SK-N-SH (cell line): ENCODE results near the gene SLC9A8. TPM values are rescaled to one million over a fixed set of nuclear protein-coding genes. Genes with fewer than 3 reads are reported as not detected.

ENCODE experiments used
- CTCF ChIA-PET: fragments of 300-600, 350-600 bp; formaldehyde crosslinking; extraction: SDS; loops from one replicate; lab custom pipeline; 2021; lab: Yijun Ruan, JAX
- POLR2A ChIA-PET: fragments of 350-600 bp; sonication (Branson Sonifier 250); formaldehyde crosslinking; extraction: SDS; loops from one replicate; lab custom pipeline; 2020; ENCODE audit warnings: antibody characterized with exemption, inconsistent platforms; lab: Yijun Ruan, JAX
- DNase-seq: peaks from one replicate; pipeline ENCODE4 v3.0.0; 2012
- H2AFZ ChIP-seq: fragments of 200-600 bp; sonication (generic); 2 replicates; pipeline ENCODE4 v1.8.1; 2016; ENCODE audit warnings: antibody characterized with exemption, mild to moderate bottlenecking, low read depth
- H3F3A ChIP-seq: fragments of 200-600 bp; sonication (generic); replicated peaks from 2 replicates; pipeline ENCODE3; 2016; ENCODE audit warnings: antibody characterized with exemption, mild to moderate bottlenecking; ENCODE audit not compliant: insufficient read depth
- H3K27ac ChIP-seq, 2 experiments: fragments of 200-500 bp in 1 of 2; fragments of 200-600 bp in 1 of 2; sonication (Bioruptor generic) in 1 of 2; sonication (generic), shearing (Covaris generic) in 1 of 2; 2 replicates each; pipeline versions ENCODE4 v1.5.1 to v1.6.1; 2014 to 2016; ENCODE audit warnings: low read depth in 2 of 2, inconsistent platforms in 1 of 2, low read length in 1 of 2, mild to moderate bottlenecking in 1 of 2, mixed read lengths in 1 of 2
- H3K27me3 ChIP-seq: fragments of 200-600 bp; sonication (generic), shearing (Covaris generic); 2 replicates; pipeline ENCODE4 v1.6.1; 2016; ENCODE audit warnings: mixed run types; ENCODE audit not compliant: insufficient read depth
- H3K36me3 ChIP-seq, 2 experiments: fragments of 200-500 bp in 1 of 2; fragments of 200-600 bp in 1 of 2; sonication (Bioruptor generic) in 1 of 2; sonication (generic) in 1 of 2; replicated peaks in 1 of 2; 2 replicates each; pipeline versions ENCODE3 to v1.5.1; 2014 to 2016; ENCODE audit warnings: low read length in 1 of 2, mild to moderate bottlenecking in 1 of 2; ENCODE audit not compliant: insufficient read depth in 2 of 2, control insufficient read depth in 1 of 2
- H3K4me1 ChIP-seq, 2 experiments: fragments of 200-500 bp in 1 of 2; fragments of 200-600 bp in 1 of 2; sonication (Bioruptor generic) in 1 of 2; sonication (generic), shearing (Covaris generic) in 1 of 2; 2 replicates each; pipeline versions ENCODE4 v1.5.1 to v1.6.1; 2014 to 2016; ENCODE audit warnings: low read depth in 1 of 2, low read length in 1 of 2, mixed run types in 1 of 2; ENCODE audit not compliant: insufficient read depth in 2 of 2, control insufficient read depth in 1 of 2
- H3K4me2 ChIP-seq: fragments of 200-600 bp; sonication (generic), shearing (Covaris generic); 2 replicates; pipeline ENCODE4 v1.6.1; 2017; ENCODE audit warnings: mixed run types
- H3K4me3 ChIP-seq, 2 experiments: fragments of 200-500 bp in 1 of 2; fragments of 200-600 bp in 1 of 2; sonication (Bioruptor generic) in 1 of 2; sonication (generic), shearing (Covaris generic) in 1 of 2; 2 replicates each; pipeline versions ENCODE4 v1.5.1 to v1.8.1; 2014 to 2016; ENCODE audit warnings: low read depth in 2 of 2, inconsistent platforms in 1 of 2, low read length in 1 of 2, mild to moderate bottlenecking in 1 of 2, mixed read lengths in 1 of 2, moderate library complexity in 1 of 2
- H3K79me2 ChIP-seq: fragments of 200-600 bp; sonication (generic); 2 replicates; pipeline ENCODE4 v1.8.1; 2017; ENCODE audit warnings: mild to moderate bottlenecking; ENCODE audit not compliant: insufficient read depth
- H3K9ac ChIP-seq: fragments of 200-600 bp; sonication (generic); 2 replicates; pipeline ENCODE4 v1.6.1; 2017; ENCODE audit warnings: mixed run types
- H3K9me2 ChIP-seq: fragments of 200-600 bp; sonication (generic); 2 replicates; pipeline ENCODE4 v1.6.1; 2017; ENCODE audit warnings: mixed run types
- H3K9me3 ChIP-seq: fragments of 200-600 bp; sonication (generic); 2 replicates; pipeline ENCODE4 v1.6.1; 2017; ENCODE audit warnings: mixed run types, mild to moderate bottlenecking, moderate library complexity
- H4K20me1 ChIP-seq: fragments of 200-600 bp; sonication (generic); 2 replicates; pipeline ENCODE4 v1.6.1; 2017; ENCODE audit warnings: mild to moderate bottlenecking, mixed run types; ENCODE audit not compliant: insufficient read depth
- CHD2 ChIP-seq: fragments of 150-350 bp; IDR thresholded peaks from 2 replicates; pipeline ENCODE4 v1.6.1; 2018; ENCODE audit warnings: low read length; ENCODE audit not compliant: partially characterized antibody
- ELF1 ChIP-seq: IDR thresholded peaks from 2 replicates; pipeline ENCODE4 v1.4.0; 2012
- EZH2phosphoT487 ChIP-seq: fragments of 200-600 bp; sonication (generic); IDR thresholded peaks from 2 replicates; pipeline ENCODE4 v1.6.1; 2017; ENCODE audit warnings: low read depth, mixed run types, mild to moderate bottlenecking, antibody characterized with exemption, moderate library complexity, borderline replicate concordance
- FOSL2 ChIP-seq: IDR thresholded peaks from 2 replicates; pipeline ENCODE4 v1.4.0; 2012; ENCODE audit warnings: low read depth, mild to moderate bottlenecking, moderate library complexity, borderline replicate concordance
- FOXJ3 ChIP-seq: sonication (generic); formaldehyde crosslinking; IDR thresholded peaks from 2 replicates; pipeline ENCODE4 v1.5.1; 2020; ENCODE audit warnings: mild to moderate bottlenecking, missing genetic modification reagents
- GABPA ChIP-seq: IDR thresholded peaks from 2 replicates; pipeline ENCODE4 v1.4.0; 2012; ENCODE audit warnings: low read depth, mild to moderate bottlenecking
- MEF2A ChIP-seq: IDR thresholded peaks from 2 replicates; pipeline ENCODE4 v1.4.0; 2012; ENCODE audit warnings: low read depth, borderline replicate concordance
- MXI1 ChIP-seq: IDR thresholded peaks from 2 replicates; pipeline ENCODE4 v1.6.1; 2012; ENCODE audit warnings: mild to moderate bottlenecking, low read depth, low read length, improper control_type of control experiment
- RAD21 ChIP-seq: IDR thresholded peaks from 2 replicates; pipeline ENCODE4 v1.6.1; 2012; ENCODE audit warnings: mild to moderate bottlenecking, low read length
- RFX5 ChIP-seq: IDR thresholded peaks from 2 replicates; pipeline ENCODE4 v1.6.1; 2012; ENCODE audit warnings: mild to moderate bottlenecking, improper control_type of control experiment, low read length
- SIN3A ChIP-seq: IDR thresholded peaks from 2 replicates; pipeline ENCODE4 v1.6.1; 2012; ENCODE audit warnings: low read depth, mild to moderate bottlenecking, low read length, moderate library complexity, borderline replicate concordance
- TAF1 ChIP-seq: IDR thresholded peaks from 2 replicates; pipeline ENCODE4 v1.6.1; 2012; ENCODE audit warnings: low read depth, mild to moderate bottlenecking, low read length, moderate library complexity, borderline replicate concordance
- TEAD4 ChIP-seq: IDR thresholded peaks from 2 replicates; pipeline ENCODE4 v1.4.0; 2012; ENCODE audit warnings: mild to moderate bottlenecking, borderline replicate concordance; ENCODE audit not compliant: insufficient read depth
- USF2 ChIP-seq: fragments of 150-350 bp; IDR thresholded peaks from 2 replicates; pipeline ENCODE4 v1.6.1; 2017; ENCODE audit warnings: antibody characterized with exemption, low read length, low read depth, borderline replicate concordance
- ZBTB33 ChIP-seq: IDR thresholded peaks from 2 replicates; pipeline ENCODE4 v1.4.0; 2012; ENCODE audit warnings: low read depth, borderline replicate concordance
- WGBS: methylation state at CpG from one replicate; pipeline ENCODE4 v1.1.6; 2017; ENCODE audit warnings: low lambda C conversion rate; 5-methylcytosine and 5-hydroxymethylcytosine counted together
- polyA plus RNA-seq, 3 experiments: library from polyadenylated mRNA; depleted of rRNA; stranded (reverse); fragments of >200 nt; gene quantifications; 2 replicates each; pipeline ENCODE4 v1.2.3, GENCODE V29; 2012
- TF ChIP-seq, protein P1 (sequence below): IDR thresholded peaks from 2 replicates; pipeline ENCODE4 v1.6.1; 2012; ENCODE audit warnings: mild to moderate bottlenecking, low read depth, low read length, moderate library complexity

SLC9A8 gene
- polyA plus RNA-seq, 1 of the 3 experiments (the other 2 are of a cell fraction) = 3.4 TPM

GRCh38 chr20:49904440-49905214 is 92.0 kb downstream of the SLC9A8 start (continued):
- TF ChIP-seq SIN3A (no peak), RAD21 (no peak), RFX5 (no peak), USF2 (no peak)
- TF ChIP-seq, protein P1, sequence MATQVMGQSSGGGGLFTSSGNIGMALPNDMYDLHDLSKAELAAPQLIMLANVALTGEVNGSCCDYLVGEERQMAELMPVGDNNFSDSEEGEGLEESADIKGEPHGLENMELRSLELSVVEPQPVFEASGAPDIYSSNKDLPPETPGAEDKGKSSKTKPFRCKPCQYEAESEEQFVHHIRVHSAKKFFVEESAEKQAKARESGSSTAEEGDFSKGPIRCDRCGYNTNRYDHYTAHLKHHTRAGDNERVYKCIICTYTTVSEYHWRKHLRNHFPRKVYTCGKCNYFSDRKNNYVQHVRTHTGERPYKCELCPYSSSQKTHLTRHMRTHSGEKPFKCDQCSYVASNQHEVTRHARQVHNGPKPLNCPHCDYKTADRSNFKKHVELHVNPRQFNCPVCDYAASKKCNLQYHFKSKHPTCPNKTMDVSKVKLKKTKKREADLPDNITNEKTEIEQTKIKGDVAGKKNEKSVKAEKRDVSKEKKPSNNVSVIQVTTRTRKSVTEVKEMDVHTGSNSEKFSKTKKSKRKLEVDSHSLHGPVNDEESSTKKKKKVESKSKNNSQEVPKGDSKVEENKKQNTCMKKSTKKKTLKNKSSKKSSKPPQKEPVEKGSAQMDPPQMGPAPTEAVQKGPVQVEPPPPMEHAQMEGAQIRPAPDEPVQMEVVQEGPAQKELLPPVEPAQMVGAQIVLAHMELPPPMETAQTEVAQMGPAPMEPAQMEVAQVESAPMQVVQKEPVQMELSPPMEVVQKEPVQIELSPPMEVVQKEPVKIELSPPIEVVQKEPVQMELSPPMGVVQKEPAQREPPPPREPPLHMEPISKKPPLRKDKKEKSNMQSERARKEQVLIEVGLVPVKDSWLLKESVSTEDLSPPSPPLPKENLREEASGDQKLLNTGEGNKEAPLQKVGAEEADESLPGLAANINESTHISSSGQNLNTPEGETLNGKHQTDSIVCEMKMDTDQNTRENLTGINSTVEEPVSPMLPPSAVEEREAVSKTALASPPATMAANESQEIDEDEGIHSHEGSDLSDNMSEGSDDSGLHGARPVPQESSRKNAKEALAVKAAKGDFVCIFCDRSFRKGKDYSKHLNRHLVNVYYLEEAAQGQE = no peak

- H3K4me3 ChIP-seq = no peak overlapping the region
- ChIA-PET POLR2A (interaction anchor here (1.6 kb wide), 1 partner anchor 10 kb away, joined by 3 read pairs; the partner anchor contains the start of gene SPATA2), CTCF (interaction anchor here (5.8 kb wide), 1 partner anchor 18 kb away, joined by 32 read pairs; no protein-coding TSS in a partner anchor)
- H3K4me1 ChIP-seq = peaks cover 0 to 10% of the 10 kb centered on the region in 2 experiments; a peak in 1 of 4 replicates
- H3K79me2 ChIP-seq = peaks cover 18% of the 10 kb centered on the region
- no peak overlapping the region for H3K4me2 ChIP-seq
- H4K20me1 ChIP-seq = peaks cover 10% of the 10 kb centered on the region; the same call in 1 of the 2 replicates
- no peak overlapping the region for H3K27ac ChIP-seq
- H3K27me3 ChIP-seq = no peaks in the 10 kb centered on the region
- DNase-seq = no peak
- no peak overlapping the region for H2AFZ ChIP-seq
- H3K9ac ChIP-seq = no peak overlapping the region
- peaks cover 9 to 52% of the 10 kb centered on the region in 2 experiments for H3K36me3 ChIP-seq
- H3F3A ChIP-seq = no peaks in the 10 kb centered on the region
- 91% methylated on average over 29 of the region's 29 CpGs for WGBS
- H3K9me3 ChIP-seq = no peaks in the 10 kb centered on the region
- TF ChIP-seq MEF2A = no peak
- TF ChIP-seq CHD2 = no peak
- no peak for TF ChIP-seq FOSL2
- no peak for TF ChIP-seq FOXJ3 (CRISPR knock-in tag)
- no peak for TF ChIP-seq USF2
- TF ChIP-seq EZH2phosphoT487 = no peak
- TF ChIP-seq TEAD4 = no peak
- no peak for TF ChIP-seq GABPA
- TF ChIP-seq RFX5 = no peak
- no peak for TF ChIP-seq MXI1
- TF ChIP-seq ELF1 = no peak
- no peak for TF ChIP-seq TAF1
- TF ChIP-seq ZBTB33 = no peak
- no peaks in the 10 kb centered on the region for H3K9me2 ChIP-seq
These were observed 92.9 kb downstream of the SLC9A8 start for GRCh38 chr20:49905415-49906091.
